Esophagus (tissue), 2 donors: ENCODE measurements around the gene RGP1. TPM values are rescaled to one million over a fixed set of nuclear protein-coding genes. Genes with fewer than 3 reads are reported as not detected.
A peak's percentile ranks its signal among the peaks of the same experiment; 100 is the strongest.

Source experiments
- H3K27ac ChIP-seq, 2 donors: one replicate each; pipeline ENCODE4 v1.5.1; 2013; ENCODE audit warnings: low read depth in 2 of 2, mild to moderate bottlenecking in 2 of 2, inconsistent platforms in 1 of 2, low read length in 1 of 2, moderate library complexity in 1 of 2
- H3K27me3 ChIP-seq, 2 donors: one replicate each; pipeline ENCODE4 v1.6.1; 2013; ENCODE audit warnings: low read length in 2 of 2, control low read depth in 1 of 2, mild to moderate bottlenecking in 1 of 2; ENCODE audit not compliant: insufficient read depth in 2 of 2, control insufficient read depth in 1 of 2
- H3K36me3 ChIP-seq, 2 donors: one replicate each; pipeline ENCODE4 v1.6.1; 2013; ENCODE audit warnings: low read length in 1 of 2; ENCODE audit not compliant: control insufficient read depth in 2 of 2, insufficient read depth in 2 of 2
- H3K4me1 ChIP-seq, 2 donors: one replicate each; pipeline ENCODE4 v1.6.1; 2013; ENCODE audit warnings: low read length in 1 of 2; ENCODE audit not compliant: control insufficient read depth in 2 of 2, insufficient read depth in 2 of 2
- H3K4me3 ChIP-seq, 2 donors: one replicate each; pipeline ENCODE4 v1.5.1; 2013; ENCODE audit warnings: low read length in 2 of 2, mild to moderate bottlenecking in 2 of 2, low read depth in 1 of 2, moderate library complexity in 1 of 2
- H3K9me3 ChIP-seq, 2 donors: one replicate each; pipeline ENCODE4 v1.6.1; 2013; ENCODE audit warnings: mild to moderate bottlenecking in 2 of 2, low read depth in 1 of 2, low read length in 1 of 2, moderate library complexity in 1 of 2; ENCODE audit not compliant: control insufficient read depth in 2 of 2, insufficient read depth in 1 of 2
- WGBS, 2 donors: extraction: QIAGEN DNeasy Blood & Tissue Kit; methylation state at CpG; one replicate each; pipeline ENCODE4 v1.1.7; 2013; 5-methylcytosine and 5-hydroxymethylcytosine counted together
- polyA plus RNA-seq, 2 donors: library from polyadenylated mRNA; stranded (reverse); fragments of 200-250 nt; gene quantifications; one replicate each; pipeline ENCODE4 v1.2.3, GENCODE V29; 2013
- donor health status: healthy with polysubstance abuse.
- donor health status: Bipolar disorder and iron deficiency.

RGP1 gene
- polyA plus RNA-seq, 2 donors, result 5.3 to 6.3 TPM

DNA sequence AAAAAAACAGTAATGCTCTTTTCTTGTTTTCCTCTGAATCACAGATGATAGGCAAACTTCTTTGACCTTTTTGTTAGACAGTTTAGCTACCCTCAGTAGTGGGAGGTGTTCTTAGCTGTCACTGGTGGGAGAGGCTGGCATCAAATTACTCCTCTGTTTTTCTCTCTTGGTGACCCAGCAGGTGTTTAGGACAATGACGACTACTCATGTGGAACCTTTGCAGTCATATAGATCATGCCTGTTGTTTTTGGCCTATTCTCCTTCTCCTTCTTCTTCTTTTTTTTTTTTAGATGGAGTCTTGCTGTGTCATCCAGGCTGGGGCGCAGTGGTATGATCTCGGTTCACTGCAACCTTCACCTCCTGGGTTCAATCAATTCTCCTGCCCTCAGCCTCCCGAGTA, 26.9 kb downstream of the RGP1 start:
- WGBS, 2 donors, result 77 to 85% methylated on average over 4 of the region's 4 CpGs
- Histone ChIP-seq H3K4me1 (no peaks in the 10 kb centered on the region), H3K4me3 (no peak overlapping the region), H3K36me3 (no peaks in the 10 kb centered on the region), H3K9me3 (no peaks in the 10 kb centered on the region), H3K27me3 (no peaks in the 10 kb centered on the region), H3K27ac (no peak overlapping the region)

DNA sequence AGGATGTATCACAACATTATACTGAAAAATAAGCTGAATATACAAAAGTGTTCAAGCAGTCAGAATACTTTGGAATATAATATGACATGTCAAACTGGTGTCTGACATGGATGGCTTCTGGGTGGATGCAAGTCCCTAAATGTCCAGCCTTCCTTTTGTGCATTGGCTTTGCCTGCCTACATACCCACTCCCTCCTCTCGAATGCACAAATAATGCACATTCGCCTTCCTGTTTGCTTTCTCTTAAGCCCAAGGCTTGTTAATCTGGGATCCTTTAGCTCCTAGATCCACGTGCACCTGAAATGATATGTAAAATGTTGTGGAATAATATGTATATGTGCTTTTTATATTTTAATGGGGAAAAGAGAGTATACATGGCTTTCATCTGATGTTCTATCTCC, 29.4 kb downstream of the RGP1 start:
- 88 to 92% methylated on average over 3 of the region's 3 CpGs for WGBS, 2 donors
- no peaks in the 10 kb centered on the region for H3K27me3 ChIP-seq

DNA sequence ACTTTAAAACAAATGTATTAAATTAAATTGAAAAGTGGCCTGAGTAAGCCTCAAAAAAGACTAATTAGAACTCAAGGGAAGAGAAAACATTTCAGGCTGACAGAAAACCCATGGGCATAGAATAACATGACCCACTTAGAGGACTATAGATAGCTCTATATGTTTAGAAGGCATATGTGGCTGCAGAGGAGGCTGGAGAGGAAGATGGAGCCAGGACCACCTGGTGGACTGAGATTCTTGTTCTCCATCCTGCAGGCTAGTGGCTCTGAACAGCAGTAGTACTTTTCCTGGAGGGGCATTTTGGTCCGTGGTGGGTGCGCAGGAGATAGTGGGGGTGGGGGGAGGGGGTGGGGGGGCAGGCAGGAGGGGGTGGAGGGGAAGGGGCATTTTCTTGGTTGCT, 32.0 kb downstream of the RGP1 start:
- WGBS, 2 donors, result 82 to 89% methylated on average over 2 of the region's 2 CpGs

More for the DNA sequence above, 29.4 kb downstream of the RGP1 start:
- Histone ChIP-seq H3K27ac (no peak overlapping the region), H3K4me3 (no peak overlapping the region), H3K9me3 (no peaks in the 10 kb centered on the region), H3K36me3 (no peaks in the 10 kb centered on the region), H3K4me1 (no peaks in the 10 kb centered on the region)

DNA sequence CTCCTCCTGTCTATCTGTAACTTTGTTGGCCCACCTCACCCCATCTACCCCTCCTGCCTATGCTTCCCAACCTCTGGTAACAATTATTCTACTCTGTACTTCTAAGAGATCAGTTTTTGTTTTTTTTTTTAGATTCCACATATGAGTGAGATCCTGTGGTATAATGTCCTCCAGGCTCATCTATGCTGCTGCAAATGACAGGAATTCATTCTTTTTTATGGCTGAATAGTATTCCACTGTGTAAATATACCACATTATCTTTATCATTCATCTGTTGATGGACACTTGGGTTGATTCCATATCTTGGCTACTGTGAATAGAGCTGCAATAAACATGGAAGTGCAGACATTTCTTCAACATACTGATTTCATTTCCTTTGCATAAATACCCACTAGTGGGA, 34.3 kb downstream of the RGP1 start:
- Histone ChIP-seq H3K4me3 (no peak overlapping the region), H3K27me3 (no peaks in the 10 kb centered on the region), H3K36me3 (no peaks in the 10 kb centered on the region), H3K9me3 (no peaks in the 10 kb centered on the region), H3K4me1 (no peaks in the 10 kb centered on the region), H3K27ac (no peak overlapping the region)

More for the DNA sequence above, 32.0 kb downstream of the RGP1 start:
- Histone ChIP-seq H3K4me3 (no peak overlapping the region), H3K4me1 (no peaks in the 10 kb centered on the region), H3K27me3 (no peaks in the 10 kb centered on the region), H3K27ac (no peak overlapping the region), H3K36me3 (no peaks in the 10 kb centered on the region), H3K9me3 (no peaks in the 10 kb centered on the region)

DNA sequence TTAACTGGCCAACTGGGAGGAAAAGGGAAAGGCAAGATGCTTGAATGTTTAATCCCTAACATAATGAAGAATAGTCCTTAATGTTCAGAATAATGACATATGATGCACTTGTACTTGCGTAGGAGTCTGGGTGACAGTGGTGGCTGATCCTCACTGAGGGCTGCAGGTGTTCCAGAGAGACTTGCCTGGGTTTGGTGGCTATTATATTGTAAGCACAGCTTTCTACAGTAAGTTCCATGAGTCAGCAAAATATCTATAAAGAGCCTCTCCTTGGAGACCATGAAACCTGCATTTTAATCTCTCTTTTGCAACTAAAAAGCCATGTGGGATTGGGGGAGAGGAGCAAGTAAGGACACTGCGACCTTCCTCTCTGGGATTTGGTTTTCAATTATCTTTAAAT, 40.5 kb downstream of the RGP1 start:
- whole genome bisulfite sequencing, 2 donors, result 90 to 93% methylated on average over 2 of the region's 2 CpGs
- Histone ChIP-seq H3K27ac (no peak overlapping the region), H3K36me3 (no peaks in the 10 kb centered on the region), H3K27me3 (no peaks in the 10 kb centered on the region), H3K9me3 (no peaks in the 10 kb centered on the region), H3K4me3 (no peak overlapping the region), H3K4me1 (no peaks in the 10 kb centered on the region)

DNA sequence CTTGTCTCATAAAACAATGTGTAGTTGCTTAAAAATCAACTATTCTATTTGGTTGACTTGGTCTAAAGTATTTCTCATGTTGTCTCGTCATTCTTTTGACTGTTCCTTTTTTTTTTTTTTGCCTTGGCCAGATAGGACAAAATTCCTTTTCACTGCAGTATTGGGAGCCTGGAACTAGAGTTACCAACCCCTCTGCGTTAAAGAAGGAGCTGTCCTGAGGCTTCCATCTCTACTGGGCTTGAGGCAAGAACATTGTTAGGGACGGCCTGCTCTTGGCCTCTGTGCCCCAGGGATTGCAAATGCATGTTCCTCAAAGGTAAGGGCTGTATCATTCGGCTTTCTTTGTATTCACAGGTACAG, 40.9 kb downstream of the RGP1 start:
- 33 to 35% methylated on average over 4 of the region's 4 CpGs for WGBS, 2 donors
- Histone ChIP-seq H3K9me3 (no peaks in the 10 kb centered on the region), H3K27me3 (no peaks in the 10 kb centered on the region), H3K27ac (no peak overlapping the region), H3K4me3 (no peak overlapping the region), H3K36me3 (no peaks in the 10 kb centered on the region), H3K4me1 (no peaks in the 10 kb centered on the region)

DNA sequence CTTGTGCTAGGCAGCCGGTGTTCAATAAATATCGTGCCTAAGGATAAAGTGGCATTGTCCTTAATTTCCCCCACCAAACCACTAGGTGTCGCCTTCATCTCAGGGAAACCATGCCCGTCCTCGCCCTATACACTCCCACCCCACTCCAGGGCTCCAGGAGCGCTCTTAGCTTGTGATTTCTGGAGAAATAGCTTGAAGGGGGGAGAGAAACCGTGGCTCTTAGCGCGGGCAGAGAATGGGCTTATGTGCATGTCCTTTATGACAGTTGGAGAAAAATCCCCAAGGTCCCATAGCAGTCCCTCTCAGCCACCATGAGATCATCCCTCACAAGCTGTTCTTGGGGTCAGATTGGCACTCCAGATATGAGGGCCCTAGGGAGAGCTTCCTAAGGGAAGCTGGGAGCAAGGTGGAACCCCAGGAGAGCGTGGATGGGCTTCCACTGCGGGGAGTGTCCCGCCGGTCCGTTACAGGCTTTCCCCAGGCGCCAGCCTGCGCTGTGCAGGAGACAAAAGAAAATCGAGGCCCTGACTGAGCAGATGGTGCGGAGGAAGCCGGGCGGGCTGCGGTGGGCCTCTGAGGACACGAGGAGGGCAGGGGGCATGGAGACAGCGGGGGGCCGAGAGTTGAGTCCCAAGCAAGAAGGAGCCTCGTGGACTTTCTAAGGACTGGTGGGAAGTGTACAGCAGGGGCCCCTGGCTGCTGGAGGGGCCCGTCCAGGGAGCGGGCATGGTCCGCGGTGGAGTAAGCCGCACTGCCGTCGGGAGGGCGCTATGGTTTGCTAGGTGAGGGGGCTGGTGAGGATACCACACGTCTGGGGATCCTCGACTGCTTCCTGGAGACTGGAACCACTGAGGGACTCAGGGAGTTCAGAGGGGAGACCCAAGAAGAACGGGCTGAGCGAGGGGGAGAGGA, 41.6 kb downstream of the RGP1 start:
- 39 to 41% methylated on average over 37 of the region's 37 CpGs for WGBS, 2 donors
- H3K4me1 ChIP-seq, result no peaks in the 10 kb centered on the region
- H3K27ac ChIP-seq, result peak overlapping the region; percentile 73 to 76

DNA sequence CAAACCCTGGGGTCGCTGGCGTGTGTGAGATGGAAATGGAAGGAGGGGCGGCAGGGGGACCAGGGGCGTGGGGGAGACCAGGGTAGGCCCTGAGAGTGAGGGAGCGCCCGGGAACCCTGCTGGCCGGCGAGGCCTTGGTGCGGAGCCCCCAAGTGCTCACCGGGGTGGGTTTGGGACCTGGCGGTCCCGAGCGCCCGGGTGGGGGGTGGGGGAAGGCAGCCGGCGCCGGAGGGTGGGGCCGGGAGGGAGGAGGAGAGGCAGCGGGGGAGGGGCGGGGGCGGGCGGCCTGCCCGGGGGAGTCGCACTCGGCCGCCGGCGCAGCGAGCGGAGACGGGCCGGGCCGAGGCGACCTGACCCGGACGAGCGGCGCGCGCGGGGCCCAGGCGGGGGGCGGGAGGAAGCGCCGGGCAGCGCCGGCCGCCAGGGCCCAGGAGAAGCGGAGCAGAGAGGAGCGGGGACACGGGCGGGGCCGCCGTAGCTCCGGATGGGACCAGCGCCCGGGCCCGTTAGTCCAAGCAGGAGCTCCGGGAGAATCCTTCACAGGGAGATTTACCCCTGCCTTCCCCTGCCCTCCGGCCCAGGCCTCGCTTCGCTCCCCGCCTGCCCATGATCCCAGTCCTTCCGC, 42.3 kb downstream of the RGP1 start, which contains the start of gene NPR2:
Gene NPR2, plus strand, starts transcription at position 295 of the 625 bp plus-strand sequence. CDS start 818 bp downstream, outside the sequence.
- no peaks in the 10 kb centered on the region for H3K27me3 ChIP-seq
- peak within 1 kb of the TSS; percentile 14 to 47 for H3K4me3 ChIP-seq
- WGBS, 2 donors, result 16 to 22% methylated on average over 20 to 64 of the region's 64 CpGs
- peak within 1 kb of the TSS; percentile 73 to 76 for H3K27ac ChIP-seq
- H3K4me1 ChIP-seq, result no peaks in the 10 kb centered on the region
- H3K9me3 ChIP-seq, result no peaks in the 10 kb centered on the region
- no peaks in the 10 kb centered on the region for H3K36me3 ChIP-seq

More for the DNA sequence above, 41.6 kb downstream of the RGP1 start:
- Histone ChIP-seq H3K9me3 (no peaks in the 10 kb centered on the region), H3K36me3 (no peaks in the 10 kb centered on the region), H3K27me3 (no peaks in the 10 kb centered on the region), H3K4me3 (no peak overlapping the region)

DNA sequence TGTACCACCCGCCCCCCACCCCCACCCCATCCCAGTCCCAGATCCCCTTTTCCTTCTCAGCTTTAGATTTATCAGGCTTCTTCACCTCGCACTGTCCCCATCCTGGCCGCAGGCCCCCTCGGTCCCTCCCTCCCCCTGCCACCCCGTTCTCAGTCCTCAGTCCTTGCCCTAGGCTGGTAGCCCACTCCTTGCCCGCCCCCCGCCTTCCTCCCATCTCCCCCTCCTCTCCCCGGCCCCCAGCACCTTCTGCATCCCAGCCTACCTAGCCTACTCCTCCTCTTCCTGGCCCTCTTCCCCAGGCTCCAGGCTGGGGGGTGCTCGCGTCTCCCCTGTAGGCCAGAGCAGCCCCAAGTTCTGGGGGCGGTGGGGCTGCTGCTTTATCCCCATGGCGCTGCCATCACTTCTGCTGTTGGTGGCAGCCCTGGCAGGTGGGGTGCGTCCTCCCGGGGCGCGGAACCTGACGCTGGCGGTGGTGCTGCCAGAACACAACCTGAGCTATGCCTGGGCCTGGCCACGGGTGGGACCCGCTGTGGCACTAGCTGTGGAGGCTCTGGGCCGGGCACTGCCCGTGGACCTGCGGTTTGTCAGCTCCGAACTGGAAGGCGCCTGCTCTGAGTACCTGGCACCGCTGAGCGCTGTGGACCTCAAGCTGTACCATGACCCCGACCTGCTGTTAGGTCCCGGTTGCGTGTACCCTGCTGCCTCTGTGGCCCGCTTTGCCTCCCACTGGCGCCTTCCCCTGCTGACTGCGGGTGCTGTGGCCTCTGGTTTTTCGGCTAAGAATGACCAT, 43.1 kb downstream of the RGP1 start:
- H3K27ac ChIP-seq, result no peak overlapping the region
- H3K27me3 ChIP-seq, result no peaks in the 10 kb centered on the region
- 83 to 86% methylated on average over 32 to 34 of the region's 34 CpGs for WGBS, 2 donors
- no peaks in the 10 kb centered on the region for H3K4me1 ChIP-seq
- H3K36me3 ChIP-seq, result no peaks in the 10 kb centered on the region
- no peaks in the 10 kb centered on the region for H3K9me3 ChIP-seq
- H3K4me3 ChIP-seq, result no peak overlapping the region
